ENCODE measurements around the gene FLOT1. TPM values are rescaled to one million over a fixed set of nuclear protein-coding genes. Genes with fewer than 3 reads are reported as not detected.

Gene FLOT1
- total and polyA plus RNA-seq, 2 of the 13 experiments (the other 11 are each of a cell fraction or from before 2014, with no cell fraction given): 82.3 to 130 TPM

GRCh38 chr6:30686009-30686907 lies 56.2 kb downstream of the FLOT1 start, which contains the start of gene PPP1R18 (continued):
- no peak for TF ChIP-seq ZNF543 (CRISPR knock-in tag; IDR thresholded peaks at IDR 0.05)
- TF ChIP-seq ZNF251 (CRISPR knock-in tag; IDR thresholded peaks at IDR 0.05): no peak
- no peak for TF ChIP-seq ZBTB38 (CRISPR knock-in tag; IDR thresholded peaks at IDR 0.05)
- 0 out of 2 replicates have a peak, but pooled peaks have one; percentile 29 for TF ChIP-seq DMAP1 (CRISPR knock-in tag; IDR thresholded peaks at IDR 0.05)
- TF ChIP-seq ZNF652 (CRISPR knock-in tag; IDR thresholded peaks at IDR 0.05; ENCODE audit: borderline replicate concordance, low read depth): peak; percentile 59; the same call in 1 of the 2 replicates
- no peak for TF ChIP-seq HNF1A (IDR thresholded peaks at IDR 0.05; ENCODE audit: low read depth)
- TF ChIP-seq HNF1A (CRISPR knock-in tag; IDR thresholded peaks at IDR 0.05; ENCODE audit: borderline replicate concordance): 0 out of 2 replicates have a peak, but pooled peaks have one; percentile 48
- TF ChIP-seq ARNTL (CRISPR knock-in tag; IDR thresholded peaks at IDR 0.05): peak; percentile 25; the same call in 1 of the 2 replicates
- no peak for TF ChIP-seq ZFP41 (CRISPR knock-in tag; IDR thresholded peaks at IDR 0.05; ENCODE audit: borderline replicate concordance)
- no peak for TF ChIP-seq ZNF3 (CRISPR knock-in tag; IDR thresholded peaks at IDR 0.05)
- 0 out of 2 replicates have a peak, but pooled peaks have one; percentile 67 for TF ChIP-seq ZNF556 (CRISPR knock-in tag; IDR thresholded peaks at IDR 0.05; ENCODE audit: borderline replicate concordance)
- TF ChIP-seq MAX (IDR thresholded peaks at IDR 0.05): 0 out of 2 replicates have a peak, but pooled peaks have one; percentile 5
- TF ChIP-seq ZNF788 (CRISPR knock-in tag; IDR thresholded peaks at IDR 0.05; ENCODE audit: borderline replicate concordance): 0 out of 2 replicates have a peak, but pooled peaks have one; percentile 23
- 0 out of 2 replicates have a peak, but pooled peaks have one; percentile 50 for TF ChIP-seq ZFP37 (CRISPR knock-in tag; IDR thresholded peaks at IDR 0.05; ENCODE audit: borderline replicate concordance)
- TF ChIP-seq KMT2A (CRISPR knock-in tag; IDR thresholded peaks at IDR 0.05): 0 out of 2 replicates have a peak, but pooled peaks have one; percentile 10
- 0 out of 2 replicates have a peak, but pooled peaks have one; percentile 23 for TF ChIP-seq YEATS4 (CRISPR knock-in tag; IDR thresholded peaks at IDR 0.05; ENCODE audit: borderline replicate concordance)
- 0 out of 2 replicates have a peak, but pooled peaks have one; percentile 51 for TF ChIP-seq EEA1 (CRISPR knock-in tag; IDR thresholded peaks at IDR 0.05; ENCODE audit: borderline replicate concordance)
- peak; percentile 46; the same call in 1 of the 2 replicates for TF ChIP-seq ZNF772 (CRISPR knock-in tag; IDR thresholded peaks at IDR 0.05)
- peak; percentile 14; the same call in 1 of the 2 replicates for TF ChIP-seq PATZ1 (CRISPR knock-in tag; IDR thresholded peaks at IDR 0.05)
- peak; percentile 12 for TF ChIP-seq TEAD3 (CRISPR knock-in tag; optimal IDR thresholded peaks at IDR 0.05; ENCODE audit: borderline replicate concordance)
- TF ChIP-seq IRF1 (CRISPR knock-in tag; IDR thresholded peaks at IDR 0.05; ENCODE audit: low read depth): no peak
- peak; percentile 46; the same call in 1 of the 2 replicates for TF ChIP-seq ZNF589 (CRISPR knock-in tag; conservative IDR thresholded peaks at IDR 0.05)
- TF ChIP-seq MED1 (CRISPR knock-in tag; IDR thresholded peaks at IDR 0.05): 0 out of 2 replicates have a peak, but pooled peaks have one; percentile 5
